ENCODE results near the gene HLA-DMA. TPM values are rescaled to one million over a fixed set of nuclear protein-coding genes. Genes with fewer than 3 reads are reported as not detected.

The HLA-DMA gene
- total RNA-seq, 1 experiment from 2014 or later, result 3.0 TPM

DNA sequence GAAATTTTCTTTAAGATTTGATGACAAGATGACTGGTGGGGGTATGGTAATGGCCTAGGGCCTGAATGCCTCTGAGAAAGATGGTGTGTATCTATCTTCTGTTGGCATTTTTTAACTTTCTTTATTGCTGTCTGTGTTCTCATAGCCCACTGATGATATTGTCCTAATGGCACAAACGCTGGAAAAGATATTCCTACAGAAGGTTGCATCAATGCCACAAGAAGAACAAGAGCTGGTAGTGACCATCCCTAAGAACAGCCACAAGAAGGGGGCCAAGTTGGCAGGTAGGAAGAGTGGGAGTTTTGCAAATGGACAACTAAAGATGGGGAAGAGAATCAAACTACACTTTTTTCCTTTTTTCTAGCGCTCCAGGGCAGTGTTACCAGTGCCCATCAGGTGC is 23.0 kb upstream of the HLA-DMA start:
- Histone ChIP-seq H3K27me3 (ENCODE audit: low read length) (no peaks in the 10 kb centered on the region), H3K9ac (ENCODE audit: low read length) (no peak overlapping the region), H3K27ac (ENCODE audit: low read length) (no peak overlapping the region), H3K4me2 (ENCODE audit: low read length) (peak overlapping the region; percentile 94), H2AFZ (ENCODE audit: low read length) (no peak overlapping the region), H3F3A (ENCODE audit: low read length, unreplicated experiment) (peaks cover 22% of the 10 kb centered on the region), H3K9me3 (ENCODE audit: low read length) (no peaks in the 10 kb centered on the region), H3K9me2 (replicated peaks; ENCODE audit: low read length) (no peaks in the 10 kb centered on the region), H4K20me1 (ENCODE audit: low read length) (peaks cover 88% of the 10 kb centered on the region), H3K4me3 (ENCODE audit: low read length) (peak overlapping the region; percentile 98), H3K79me2 (ENCODE audit: low read length) (peaks cover 89% of the 10 kb centered on the region), H3K4me1 (ENCODE audit: insufficient read depth, low read length) (peaks cover 24% of the 10 kb centered on the region), H3K36me3 (ENCODE audit: low read depth, low read length) (peaks cover 86% of the 10 kb centered on the region)
- no peak for TF ChIP-seq EZH2 (IDR thresholded peaks at IDR 0.05; ENCODE audit: low read length, unreplicated experiment)
- TF ChIP-seq, protein P1, sequence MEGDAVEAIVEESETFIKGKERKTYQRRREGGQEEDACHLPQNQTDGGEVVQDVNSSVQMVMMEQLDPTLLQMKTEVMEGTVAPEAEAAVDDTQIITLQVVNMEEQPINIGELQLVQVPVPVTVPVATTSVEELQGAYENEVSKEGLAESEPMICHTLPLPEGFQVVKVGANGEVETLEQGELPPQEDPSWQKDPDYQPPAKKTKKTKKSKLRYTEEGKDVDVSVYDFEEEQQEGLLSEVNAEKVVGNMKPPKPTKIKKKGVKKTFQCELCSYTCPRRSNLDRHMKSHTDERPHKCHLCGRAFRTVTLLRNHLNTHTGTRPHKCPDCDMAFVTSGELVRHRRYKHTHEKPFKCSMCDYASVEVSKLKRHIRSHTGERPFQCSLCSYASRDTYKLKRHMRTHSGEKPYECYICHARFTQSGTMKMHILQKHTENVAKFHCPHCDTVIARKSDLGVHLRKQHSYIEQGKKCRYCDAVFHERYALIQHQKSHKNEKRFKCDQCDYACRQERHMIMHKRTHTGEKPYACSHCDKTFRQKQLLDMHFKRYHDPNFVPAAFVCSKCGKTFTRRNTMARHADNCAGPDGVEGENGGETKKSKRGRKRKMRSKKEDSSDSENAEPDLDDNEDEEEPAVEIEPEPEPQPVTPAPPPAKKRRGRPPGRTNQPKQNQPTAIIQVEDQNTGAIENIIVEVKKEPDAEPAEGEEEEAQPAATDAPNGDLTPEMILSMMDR (conservative IDR thresholded peaks at IDR 0.05; ENCODE audit: low read depth, low read length), result no peak
- TF ChIP-seq EZH2phosphoT487 (IDR thresholded peaks at IDR 0.05; ENCODE audit: borderline replicate concordance, low read length), result no peak
- no TSS peak for BruUV-seq (replicated peaks)
- ATAC-seq (no peak), DNase-seq (no peak)
- CTCF ChIA-PET, result interaction anchor here (0.6 kb wide), 1 partner anchor 1960 kb away, joined by 10 read pairs; no protein-coding TSS in a partner anchor
- POLR2A ChIA-PET (ENCODE audit: unreplicated experiment), result no interaction called here
- intact Hi-C loops (cut with micrococcal nuclease), result no loop called here

DNA sequence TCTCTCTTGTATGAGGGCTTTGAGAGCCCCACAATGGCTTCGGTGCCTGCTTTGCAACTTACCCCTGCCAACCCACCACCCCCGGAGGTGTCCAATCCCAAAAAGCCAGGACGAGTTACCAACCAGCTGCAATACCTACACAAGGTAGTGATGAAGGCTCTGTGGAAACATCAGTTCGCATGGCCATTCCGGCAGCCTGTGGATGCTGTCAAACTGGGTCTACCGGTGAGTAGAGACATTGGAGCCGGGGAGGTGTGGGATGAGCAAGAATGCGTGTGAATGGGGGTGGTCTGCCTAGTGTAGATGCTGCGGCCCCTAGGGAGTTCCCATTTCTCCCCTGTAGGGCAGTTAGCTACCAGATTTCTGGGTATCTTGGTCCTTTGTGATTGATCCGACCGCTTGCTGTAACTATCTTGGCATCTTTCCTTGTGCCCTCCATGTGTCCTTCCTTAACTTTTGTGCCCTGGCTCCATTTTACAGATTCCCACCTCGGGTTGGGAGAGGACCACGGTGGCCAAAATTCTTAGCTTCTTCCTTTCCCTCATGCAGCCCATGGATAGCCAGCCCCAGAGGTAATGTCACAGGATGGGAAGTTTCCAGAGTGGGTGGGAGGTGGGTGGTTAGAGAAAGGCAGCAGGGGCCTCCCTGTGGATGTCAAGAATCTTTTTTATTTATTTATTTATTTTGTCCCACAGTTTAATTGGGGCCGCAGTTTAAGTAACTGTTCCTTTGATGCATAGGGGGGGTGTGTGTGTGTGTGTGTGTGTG is 21.8 kb upstream of the HLA-DMA start:
- Histone ChIP-seq H3K27ac (ENCODE audit: low read length) (no peak overlapping the region), H2AFZ (ENCODE audit: low read length) (no peak overlapping the region), H3K36me3 (ENCODE audit: low read depth, low read length) (peaks cover 75% of the 10 kb centered on the region), H3K4me1 (ENCODE audit: insufficient read depth, low read length) (peaks cover 30% of the 10 kb centered on the region), H3K9me2 (replicated peaks; ENCODE audit: low read length) (no peaks in the 10 kb centered on the region), H4K20me1 (ENCODE audit: low read length) (peaks cover 76% of the 10 kb centered on the region), H3K9ac (ENCODE audit: low read length) (peak overlapping the region; percentile 82), H3F3A (ENCODE audit: low read length, unreplicated experiment) (peaks cover 10% of the 10 kb centered on the region), H3K4me2 (ENCODE audit: low read length) (peak overlapping the region; percentile 94), H3K4me3 (ENCODE audit: low read length) (peak overlapping the region; percentile 98), H3K27me3 (ENCODE audit: low read length) (no peaks in the 10 kb centered on the region), H3K79me2 (ENCODE audit: low read length) (peaks cover 88% of the 10 kb centered on the region), H3K9me3 (ENCODE audit: low read length) (no peaks in the 10 kb centered on the region)
- ChIA-PET POLR2A (ENCODE audit: unreplicated experiment) (interaction anchor here (0.6 to 0.9 kb wide), 2 partner anchors 13 to 41 kb away, joined by 3 to 5 read pairs; no protein-coding TSS in a partner anchor), CTCF (interaction anchor here (0.6 to 1.9 kb wide), 2 partner anchors 10 to 40 kb away, joined by 3 to 11 read pairs; no protein-coding TSS in a partner anchor)
- no peak for TF ChIP-seq EZH2 (IDR thresholded peaks at IDR 0.05; ENCODE audit: low read length, unreplicated experiment)
- TF ChIP-seq, protein P1 (conservative IDR thresholded peaks at IDR 0.05; ENCODE audit: low read depth, low read length), result no peak
- no peak for TF ChIP-seq EZH2phosphoT487 (IDR thresholded peaks at IDR 0.05; ENCODE audit: borderline replicate concordance, low read length)
- ATAC-seq (no peak), DNase-seq (no peak)
- intact Hi-C loops (cut with micrococcal nuclease), result loop anchor here (5.0 kb wide), 1 partner anchor 777 kb away; no protein-coding TSS in a partner anchor
- no TSS peak for BruUV-seq (replicated peaks)

DNA sequence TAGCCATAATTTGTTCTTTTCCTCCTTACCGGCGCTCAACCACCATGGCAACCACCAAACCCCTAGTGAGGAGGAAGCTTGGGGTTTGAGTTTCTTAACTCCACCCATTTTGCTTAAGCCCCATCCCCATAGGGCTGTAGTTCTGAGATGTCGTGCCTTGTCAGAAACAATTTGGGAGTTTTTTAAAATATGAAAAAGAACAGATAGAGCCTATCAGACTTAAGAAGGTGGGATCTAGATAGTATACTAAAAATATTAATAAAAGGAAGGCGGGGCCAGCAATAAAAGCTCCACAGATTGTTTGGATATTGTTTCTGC is 21.1 kb upstream of the HLA-DMA start:
- CTCF ChIA-PET, result interaction anchor here (1.9 kb wide), 1 partner anchor 11 kb away, joined by 11 read pairs; no protein-coding TSS in a partner anchor
- no peaks in the 10 kb centered on the region for H3K9me3 ChIP-seq (ENCODE audit: low read length)
- H4K20me1 ChIP-seq (ENCODE audit: low read length), result peaks cover 69% of the 10 kb centered on the region
- H3K27me3 ChIP-seq (ENCODE audit: low read length), result no peaks in the 10 kb centered on the region
- H3K4me1 ChIP-seq (ENCODE audit: insufficient read depth, low read length), result peaks cover 37% of the 10 kb centered on the region
- TF ChIP-seq EZH2phosphoT487 (IDR thresholded peaks at IDR 0.05; ENCODE audit: borderline replicate concordance, low read length) (no peak), EZH2 (IDR thresholded peaks at IDR 0.05; ENCODE audit: low read length, unreplicated experiment) (no peak)
- TF ChIP-seq, protein P1 (conservative IDR thresholded peaks at IDR 0.05; ENCODE audit: low read depth, low read length), result no peak
- H3K36me3 ChIP-seq (ENCODE audit: low read depth, low read length), result peaks cover 68% of the 10 kb centered on the region
- H2AFZ ChIP-seq (ENCODE audit: low read length), result no peak overlapping the region
- POLR2A ChIA-PET (ENCODE audit: unreplicated experiment), result interaction anchor here (0.6 to 0.9 kb wide), 3 partner anchors 14 to 1426 kb away, joined by 3 to 5 read pairs (median 3); partner anchors contain the start of gene NFKBIL1
- H3K9me2 ChIP-seq (replicated peaks; ENCODE audit: low read length), result no peaks in the 10 kb centered on the region
- peak overlapping the region; percentile 82 for H3K9ac ChIP-seq (ENCODE audit: low read length)
- peak; percentile 28 for DNase-seq
- no TSS peak for BruUV-seq (replicated peaks)
- H3K4me3 ChIP-seq (ENCODE audit: low read length), result peak overlapping the region; percentile 98
- intact Hi-C loops (cut with micrococcal nuclease), result loop anchor here (5.0 kb wide), 1 partner anchor 777 kb away; no protein-coding TSS in a partner anchor
- H3K4me2 ChIP-seq (ENCODE audit: low read length), result peak overlapping the region; percentile 94
- peaks cover 10% of the 10 kb centered on the region for H3F3A ChIP-seq (ENCODE audit: low read length, unreplicated experiment)
- H3K27ac ChIP-seq (ENCODE audit: low read length), result no peak overlapping the region
- no peak for ATAC-seq
- peaks cover 87% of the 10 kb centered on the region for H3K79me2 ChIP-seq (ENCODE audit: low read length)

Measured in PC-3 (cell line).